ENCODE results near the gene CHRM2.

The CHRM2 gene

GRCh38 chr7:136865236-136865635 is 3.2 kb upstream of the CHRM2 start:
- Histone ChIP-seq H3K27ac (no peak overlapping the region), H3K4me3 (no peak overlapping the region)
- DNase-seq (ENCODE audit: low spot score): no peak
- no peak for TF ChIP-seq CTCF (IDR thresholded peaks at IDR 0.05)

GRCh38 chr7:136865777-136866176 is 2.7 kb upstream of the CHRM2 start:
- no peak for DNase-seq (ENCODE audit: low spot score)
- Histone ChIP-seq H3K4me3 (no peak overlapping the region), H3K27ac (no peak overlapping the region)
- no peak for TF ChIP-seq CTCF (IDR thresholded peaks at IDR 0.05)

GRCh38 chr7:136869001-136869961 is 829 bp downstream of the CHRM2 start:
- no peak for TF ChIP-seq CTCF (IDR thresholded peaks at IDR 0.05)
- DNase-seq (ENCODE audit: low spot score): no peak
- Histone ChIP-seq H3K27ac (no peak overlapping the region), H3K4me3 (peak overlapping the region; percentile 61)

GRCh38 chr7:136869991-136870865 is 1.8 kb downstream of the CHRM2 start:
- no peak for TF ChIP-seq CTCF (IDR thresholded peaks at IDR 0.05)
- H3K4me3 ChIP-seq: peak overlapping the region; percentile 61
- no peak overlapping the region for H3K27ac ChIP-seq
- no peak for DNase-seq (ENCODE audit: low spot score)

GRCh38 chr7:136870866-136871487 is 2.5 kb downstream of the CHRM2 start:
- no peak for DNase-seq (ENCODE audit: low spot score)
- no peak for TF ChIP-seq CTCF (IDR thresholded peaks at IDR 0.05)
- H3K27ac ChIP-seq: no peak overlapping the region
- peak overlapping the region; percentile 61 for H3K4me3 ChIP-seq

- no peak for TF ChIP-seq CTCF (IDR thresholded peaks at IDR 0.05)
- no peak for DNase-seq (ENCODE audit: low spot score)
Measured at GRCh38 chr7:136874393-136875032, 6.1 kb downstream of the CHRM2 start.

More at GRCh38 chr7:136874393-136875032, 6.1 kb downstream of the CHRM2 start:
- Histone ChIP-seq H3K4me3 (no peak overlapping the region), H3K27ac (no peak overlapping the region)

Data from coronary artery (tissue), 2 donors.